Measurements from ENCODE around the gene ABCC2.
"Not testable (repeated sequence)": the region's sequence is repeated elsewhere in the genome, so short reads cannot be mapped to it uniquely, and the experiment has no call there.

DNA sequence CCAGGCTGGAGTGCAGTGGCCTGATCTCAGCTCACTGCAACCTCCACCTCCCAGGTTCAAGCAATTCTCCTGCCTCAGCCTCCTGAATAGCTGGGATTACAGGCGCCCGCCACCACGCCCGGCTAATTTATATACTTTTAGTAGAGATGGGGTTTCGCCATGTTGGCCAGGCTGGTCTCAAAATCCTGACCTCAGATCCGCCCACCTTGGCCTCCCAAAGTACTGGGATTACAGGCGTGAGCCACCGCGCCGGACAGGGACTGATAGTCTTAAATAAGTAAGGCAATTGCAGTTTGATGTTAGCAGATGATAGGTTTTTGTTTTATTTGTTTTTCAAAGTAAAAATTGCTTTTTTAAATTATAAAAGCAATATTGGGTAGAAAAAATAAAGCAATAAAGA, 48.3 kb upstream of the ABCC2 start:
- not testable (repeated sequence) for TF ChIP-seq ZNF274 (IDR thresholded peaks at IDR 0.05; ENCODE audit: low read depth, low read length); YY1 (IDR thresholded peaks at IDR 0.05; ENCODE audit: insufficient read depth, insufficient read length)

Data from NT2/D1 (cell line).